HG02642 (cell line): ENCODE results near the gene YBEY.

Experiments
- ATAC-seq: cut with Tn5 transposase; IDR thresholded peaks from one replicate; pipeline ENCODE4 v1.9.1; 2021; ENCODE audit warnings: mild to moderate bottlenecking; ENCODE audit not compliant: unreplicated experiment, poor library complexity

Gene YBEY

GRCh38 chr21:46264046-46264689 lies 22.0 kb upstream of the YBEY start:
- no peak for ATAC-seq

GRCh38 chr21:46264690-46265144 lies 21.4 kb upstream of the YBEY start:
- ATAC-seq = no peak

- no peak for ATAC-seq
Measured at GRCh38 chr21:46265736-46266525, 20.2 kb upstream of the YBEY start.

GRCh38 chr21:46266946-46267345 lies 19.2 kb upstream of the YBEY start:
- ATAC-seq = no peak

- ATAC-seq = no peak
Measured at GRCh38 chr21:46268371-46268770, 17.8 kb upstream of the YBEY start.

- ATAC-seq = no peak
Measured at GRCh38 chr21:46269466-46269865, 16.7 kb upstream of the YBEY start.

GRCh38 chr21:46273341-46273740 lies 12.8 kb upstream of the YBEY start:
- ATAC-seq = no peak

GRCh38 chr21:46274797-46275390 lies 11.2 kb upstream of the YBEY start:
- ATAC-seq = no peak

- ATAC-seq = no peak
Measured at GRCh38 chr21:46284077-46284644, 2.0 kb upstream of the YBEY start.

- ATAC-seq = no peak
Measured at GRCh38 chr21:46284733-46285132, 1.4 kb upstream of the YBEY start.

GRCh38 chr21:46285206-46285661 lies 908 bp upstream of the YBEY start, which contains the start of gene MCM3AP:
Gene MCM3AP (minus strand): TSS chr21:46285611. CDS start chr21:46285286, 325 bp downstream.
- ATAC-seq = no peak

GRCh38 chr21:46286648-46287002 lies 483 bp downstream of the YBEY start:
- ATAC-seq = no peak

- no peak for ATAC-seq
Measured at GRCh38 chr21:46287541-46287940, 1.4 kb downstream of the YBEY start.

GRCh38 chr21:46289655-46290179 lies 3.6 kb downstream of the YBEY start:
- ATAC-seq = no peak

GRCh38 chr21:46291561-46291960 lies 5.4 kb downstream of the YBEY start:
- ATAC-seq = no peak

- ATAC-seq = no peak
Measured at GRCh38 chr21:46294647-46295176, 8.6 kb downstream of the YBEY start.

GRCh38 chr21:46295177-46295770 lies 9.1 kb downstream of the YBEY start:
- no peak for ATAC-seq

- peak; percentile 78 for ATAC-seq
Measured at GRCh38 chr21:46295996-46296752, 10.0 kb downstream of the YBEY start.
